ENCODE data around the gene TANK.

TANK gene

GRCh38 chr2:161134547-161135518, 25.4 kb upstream of the TANK start:
- DNase-seq = no peak

- DNase-seq = no peak
These were observed 24.2 kb upstream of the TANK start for GRCh38 chr2:161135951-161136593.

GRCh38 chr2:161136696-161137324, 23.4 kb upstream of the TANK start:
- no peak for DNase-seq

GRCh38 chr2:161138429-161138828, 21.8 kb upstream of the TANK start:
- no peak for DNase-seq

- peak; percentile 30 to 47 for DNase-seq
These were observed 20.9 kb upstream of the TANK start for GRCh38 chr2:161139098-161139987.

GRCh38 chr2:161141033-161141432, 19.2 kb upstream of the TANK start:
- no peak for DNase-seq

- no peak for DNase-seq
These were observed 13.9 kb upstream of the TANK start for GRCh38 chr2:161146209-161146775.

GRCh38 chr2:161146996-161147395, 13.2 kb upstream of the TANK start:
- DNase-seq = no peak

- no peak for DNase-seq
These were observed 12.4 kb upstream of the TANK start for GRCh38 chr2:161147856-161148255.

GRCh38 chr2:161150704-161151103, 9.5 kb upstream of the TANK start:
- no peak for DNase-seq

- no peak for DNase-seq
These were observed 7.9 kb upstream of the TANK start for GRCh38 chr2:161152302-161152701.

- DNase-seq = no peak
These were observed 1.3 kb upstream of the TANK start for GRCh38 chr2:161158882-161159281.

- no peak for DNase-seq
These were observed 587 bp upstream of the TANK start for GRCh38 chr2:161159456-161160225.

GRCh38 chr2:161161074-161161706, 962 bp downstream of the TANK start:
- peak; percentile 33 to 62 for DNase-seq

GRCh38 chr2:161163440-161163839, 3.2 kb downstream of the TANK start:
- DNase-seq = no peak

- no peak for DNase-seq
These were observed 3.9 kb downstream of the TANK start for GRCh38 chr2:161164161-161164560.

GRCh38 chr2:161165266-161165665, 5.0 kb downstream of the TANK start:
- DNase-seq = no peak

GRCh38 chr2:161165811-161166210, 5.6 kb downstream of the TANK start:
- DNase-seq = no peak

- no peak for DNase-seq
These were observed 6.5 kb downstream of the TANK start for GRCh38 chr2:161166538-161167409.

GRCh38 chr2:161169335-161169734, 9.1 kb downstream of the TANK start:
- DNase-seq = no peak
